HG02642 (cell line): ENCODE data around the gene ANGPT4.

ENCODE experiments used
- ATAC-seq: cut with Tn5 transposase; IDR thresholded peaks from one replicate; pipeline ENCODE4 v1.9.1; 2021; ENCODE audit warnings: mild to moderate bottlenecking; ENCODE audit not compliant: unreplicated experiment, poor library complexity

The ANGPT4 gene

GRCh38 chr20:942611-943010 lies 26.5 kb upstream of the ANGPT4 start:
- ATAC-seq, result no peak

DNA sequence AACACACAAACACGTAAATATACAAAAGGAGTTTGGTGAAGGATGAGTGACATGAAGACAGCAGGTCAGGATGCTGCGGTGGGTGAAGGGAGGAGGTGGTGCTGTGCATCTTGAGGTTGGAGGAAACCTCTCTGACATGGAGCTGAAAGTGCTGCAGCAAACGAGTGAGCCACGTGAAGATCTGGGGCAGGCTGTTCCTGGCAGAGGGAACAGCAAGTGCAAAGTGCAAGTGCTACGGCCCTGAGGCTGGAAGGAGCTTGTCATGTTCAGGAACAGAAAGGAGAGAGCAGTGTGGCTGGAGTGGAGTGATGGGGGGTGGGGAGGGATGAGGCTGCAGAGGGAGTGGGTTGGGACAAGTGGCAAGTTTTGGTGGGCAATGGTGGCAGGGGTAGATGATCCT lies 24.8 kb upstream of the ANGPT4 start:
- ATAC-seq, result no peak

- no peak for ATAC-seq
These were observed 23.5 kb upstream of the ANGPT4 start for GRCh38 chr20:939606-940005.

GRCh38 chr20:934186-934840 lies 18.2 kb upstream of the ANGPT4 start:
- ATAC-seq, result no peak

GRCh38 chr20:933029-933428 lies 16.9 kb upstream of the ANGPT4 start:
- no peak for ATAC-seq

- no peak for ATAC-seq
These were observed 15.3 kb upstream of the ANGPT4 start for GRCh38 chr20:931401-931800.

- ATAC-seq, result no peak
These were observed 10.5 kb upstream of the ANGPT4 start for GRCh38 chr20:926670-927069.

- no peak for ATAC-seq
These were observed 9.4 kb upstream of the ANGPT4 start for GRCh38 chr20:925516-925915.

GRCh38 chr20:924639-925038 lies 8.5 kb upstream of the ANGPT4 start:
- ATAC-seq, result no peak

DNA sequence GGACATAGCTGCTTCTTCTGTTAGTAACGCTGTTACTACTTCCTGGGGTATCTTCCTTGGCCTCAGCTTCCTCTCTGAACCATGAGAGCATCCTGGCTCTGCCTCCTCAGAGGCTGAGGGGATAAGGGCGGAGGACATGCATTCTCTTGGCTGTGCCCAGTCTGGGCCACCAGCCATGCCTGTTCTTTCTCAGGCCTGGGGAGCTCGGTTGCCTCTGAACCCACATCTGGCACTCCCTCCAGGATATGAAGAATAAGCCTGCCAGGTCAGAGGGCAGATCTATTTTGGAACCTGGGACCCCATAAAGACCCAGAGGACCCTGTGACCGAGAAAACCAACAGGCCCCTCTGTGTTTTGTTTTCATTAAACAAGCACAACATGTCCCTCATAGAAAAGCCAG lies 6.6 kb upstream of the ANGPT4 start:
- ATAC-seq, result no peak

- ATAC-seq, result no peak
These were observed 4.9 kb upstream of the ANGPT4 start for GRCh38 chr20:921068-921467.

DNA sequence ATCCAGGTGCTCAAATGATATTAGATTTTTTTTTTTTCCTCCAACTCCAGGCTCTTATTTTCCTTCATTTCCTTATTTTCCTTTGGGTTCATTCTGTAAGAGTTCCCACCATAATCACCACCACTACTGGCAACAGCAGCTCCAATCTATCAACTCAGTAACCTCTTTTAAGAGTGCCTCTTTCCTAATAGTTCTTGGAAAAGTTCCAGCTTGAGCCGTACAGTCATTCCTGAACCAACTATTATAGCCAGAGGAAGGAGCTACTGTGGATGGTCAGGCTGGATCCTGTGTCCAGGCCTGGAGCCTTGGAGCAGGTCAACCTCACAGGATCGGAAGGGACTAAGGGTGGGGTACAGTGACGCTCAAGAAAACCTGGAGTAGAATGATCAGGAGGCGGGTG lies 4.2 kb upstream of the ANGPT4 start:
- ATAC-seq, result no peak

GRCh38 chr20:919491-919916 lies 3.4 kb upstream of the ANGPT4 start:
- no peak for ATAC-seq

GRCh38 chr20:917416-917815 lies 1.3 kb upstream of the ANGPT4 start:
- no peak for ATAC-seq

GRCh38 chr20:916825-917224 lies 691 bp upstream of the ANGPT4 start:
- ATAC-seq, result no peak

DNA sequence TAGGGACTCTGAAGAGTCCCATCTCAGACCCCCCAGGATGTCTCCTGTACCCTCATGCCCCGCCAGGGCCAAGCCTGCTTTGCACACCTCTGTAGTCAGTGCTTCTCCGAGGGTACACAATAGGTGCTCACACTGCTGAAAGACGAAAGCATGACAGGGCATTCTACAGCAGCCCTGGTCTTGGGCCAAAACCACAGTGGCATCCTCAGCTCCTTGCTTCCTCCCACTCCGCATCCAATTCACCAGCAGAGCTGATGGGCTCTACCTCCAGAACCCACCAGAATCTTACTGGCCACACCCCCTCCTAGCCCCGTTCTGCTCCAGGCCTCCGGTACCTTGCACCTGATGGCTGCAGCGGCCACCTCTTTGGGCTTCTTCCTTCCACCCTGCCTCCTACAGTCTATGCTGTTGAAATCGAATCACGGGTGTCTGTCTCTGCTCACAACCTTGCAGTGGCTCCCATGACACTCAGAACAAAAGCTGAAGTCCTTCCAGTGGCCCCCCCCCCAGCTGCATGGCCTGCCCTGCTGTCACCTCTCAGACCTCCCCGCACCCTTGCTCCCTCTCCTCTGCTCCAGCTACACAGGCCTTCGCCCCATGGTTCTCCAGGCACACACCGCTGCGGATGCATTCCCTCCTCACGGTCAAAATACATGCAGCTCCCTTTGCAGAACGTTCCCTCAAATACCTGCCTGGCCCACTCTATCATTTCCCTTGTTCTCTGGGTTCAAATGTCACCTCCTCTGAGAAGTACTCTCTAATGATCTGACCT lies 1.2 kb downstream of the ANGPT4 start:
- no peak for ATAC-seq

GRCh38 chr20:913306-913849 lies 2.8 kb downstream of the ANGPT4 start:
- ATAC-seq, result no peak

GRCh38 chr20:911882-912600 lies 4.1 kb downstream of the ANGPT4 start:
- ATAC-seq, result no peak

DNA sequence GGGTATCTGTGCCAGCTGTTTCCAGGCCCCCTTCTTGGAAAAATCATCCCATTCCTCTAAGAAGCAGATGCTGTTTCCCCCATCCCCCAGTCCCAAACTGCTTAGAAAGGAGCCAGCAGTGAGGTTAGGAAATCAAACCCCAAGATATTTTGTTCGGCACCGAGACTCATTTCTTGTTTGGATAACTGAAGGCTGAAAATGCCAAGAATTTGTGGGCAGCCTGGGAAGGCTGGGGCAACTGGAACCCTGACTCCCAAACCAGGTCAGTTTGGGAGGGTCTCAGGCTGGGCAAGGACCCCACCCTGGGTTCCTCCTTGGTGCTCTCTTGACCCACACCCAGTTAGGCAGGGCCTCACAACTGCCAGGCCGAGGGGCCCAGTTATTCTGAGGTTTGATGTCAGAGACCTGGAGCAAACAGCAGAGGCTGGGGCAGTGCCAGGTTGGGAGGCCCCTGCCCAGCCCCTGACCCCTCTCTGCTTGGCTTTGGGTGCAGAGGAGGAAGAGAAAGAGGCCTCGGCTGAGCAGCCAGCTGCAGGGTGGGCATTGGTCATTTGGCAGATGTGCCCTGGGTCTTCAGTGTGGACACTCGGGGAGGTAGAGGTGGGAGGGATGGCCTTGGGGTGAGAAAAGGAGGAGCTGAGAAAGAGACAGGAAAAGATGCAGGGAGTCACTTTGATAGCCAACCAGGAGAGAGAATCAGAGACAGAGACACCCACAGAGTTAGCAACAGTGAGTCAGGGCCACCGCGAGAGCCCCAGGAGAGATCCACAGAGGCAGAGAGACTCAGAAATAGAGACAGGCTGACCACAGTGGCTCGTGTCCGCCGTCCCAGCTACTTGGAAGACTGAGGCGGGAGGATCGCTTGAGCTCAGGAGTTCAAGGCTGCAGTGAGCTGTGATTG lies 5.0 kb downstream of the ANGPT4 start:
- ATAC-seq, result no peak
